B cell (primary cell): ENCODE data around the gene HAUS7. TPM values are rescaled to one million over a fixed set of nuclear protein-coding genes. Genes with fewer than 3 reads are reported as not detected.
A peak's percentile ranks its signal among the peaks of the same experiment; 100 is the strongest.

Source experiments
- ATAC-seq: fragments of 200-7000 bp; cut with Tn5 transposase; one replicate; pipeline ENCODE4 v1.10.0; 2021; ENCODE audit warnings: low read depth, mild to moderate bottlenecking, moderate number of reproducible peaks, moderate library complexity
- CTCF ChIA-PET: fragments of 350-600 bp; sonication (Branson Sonifier 250); formaldehyde crosslinking; loops from one replicate; lab custom pipeline; 2021; ENCODE audit warnings: antibody characterized with exemption, inconsistent platforms; lab: Charles Lee
- POLR2A ChIA-PET: fragments of 350-600 bp; sonication (Branson Sonifier 250); formaldehyde crosslinking; loops from one replicate; lab custom pipeline; 2021; ENCODE audit warnings: antibody characterized with exemption; lab: Charles Lee
- DNase-seq: peaks from one replicate; pipeline ENCODE4 v3.0.0; 2013
- H2AFZ ChIP-seq: 2 replicates; pipeline ENCODE4 v1.6.1; 2012; ENCODE audit warnings: mild to moderate bottlenecking, low read depth, low read length; ENCODE audit not compliant: insufficient read depth, poor library complexity, severe bottlenecking
- H3K27ac ChIP-seq, 2 donors: 1 replicate in 1 of 2; 2 replicates in 1 of 2; pipeline ENCODE4 v1.5.1; 2012 to 2013; ENCODE audit warnings: low read length in 2 of 2, mild to moderate bottlenecking in 2 of 2, moderate library complexity in 1 of 2
- H3K27me3 ChIP-seq, 4 experiments: fragments of 200-600 bp in 1 of 4; sonication (generic) in 1 of 4; replicated peaks in 1 of 4; 1 replicate in 2 of 4; 2 replicates in 2 of 4; pipeline versions ENCODE4 v1.6.1 to v1.7.0; 2013 to 2016; ENCODE audit warnings: low read length in 3 of 4, mild to moderate bottlenecking in 2 of 4, mixed read lengths in 1 of 4, moderate library complexity in 1 of 4; ENCODE audit not compliant: insufficient read depth in 4 of 4, control insufficient read depth in 3 of 4; ENCODE audit errors: control extremely low read depth in 1 of 4
- H3K36me3 ChIP-seq, 2 experiments: replicated peaks in 1 of 2; 1 replicate in 1 of 2; 2 replicates in 1 of 2; pipeline versions ENCODE4 v1.6.1 to v1.7.1; 2013; ENCODE audit warnings: low read length in 1 of 2; ENCODE audit not compliant: insufficient read depth in 2 of 2, control insufficient read depth in 1 of 2; ENCODE audit errors: control extremely low read depth in 1 of 2, extremely low read depth in 1 of 2
- H3K4me1 ChIP-seq, 2 donors: fragments of 200-600 bp in 1 of 2; sonication (generic) in 1 of 2; 1 replicate in 1 of 2; 2 replicates in 1 of 2; pipeline versions ENCODE4 v1.5.1 to v1.6.1; 2013 to 2017; ENCODE audit warnings: low read length in 2 of 2; ENCODE audit not compliant: control insufficient read depth in 2 of 2, insufficient read depth in 2 of 2
- H3K4me2 ChIP-seq: replicated peaks from 2 replicates; pipeline ENCODE3; 2012; ENCODE audit warnings: mild to moderate bottlenecking, low read depth, low read length; ENCODE audit not compliant: poor library complexity, severe bottlenecking
- H3K4me3 ChIP-seq, 5 experiments: fragments of 200-600 bp in 1 of 5; sonication (generic) in 1 of 5; 1 replicate in 3 of 5; 2 replicates in 2 of 5; pipeline versions ENCODE4 v1.5.1 to v1.7.0; 2011 to 2016; ENCODE audit warnings: low read length in 4 of 5, mild to moderate bottlenecking in 4 of 5, low read depth in 2 of 5, control low read depth in 1 of 5, moderate library complexity in 1 of 5; ENCODE audit not compliant: insufficient read depth in 1 of 5; ENCODE audit errors: control extremely low read depth in 1 of 5, extremely low read depth in 1 of 5
- H3K79me2 ChIP-seq: fragments of 200-600 bp; sonication (generic); one replicate; pipeline ENCODE4 v1.6.0; 2016; ENCODE audit warnings: low read length; ENCODE audit not compliant: control insufficient read depth, insufficient read depth
- H3K9ac ChIP-seq: fragments of 200-600 bp; sonication (generic); 2 replicates; pipeline ENCODE4 v1.6.1; 2017; ENCODE audit warnings: mild to moderate bottlenecking, low read length, moderate library complexity
- H3K9me3 ChIP-seq, 3 donors: one replicate each; pipeline versions ENCODE4 v1.6.1 to v1.7.1; 2013; ENCODE audit warnings: low read length in 2 of 3; ENCODE audit not compliant: control insufficient read depth in 2 of 3, insufficient read depth in 1 of 3; ENCODE audit errors: control extremely low read depth in 1 of 3
- H4K20me1 ChIP-seq: 2 replicates; pipeline ENCODE4 v1.6.0; 2012; ENCODE audit warnings: mild to moderate bottlenecking, low read length; ENCODE audit not compliant: insufficient read depth, control insufficient read depth, poor library complexity, severe bottlenecking
- H3K27ac Mint-ChIP-seq: one replicate; pipeline ENCODE4 v1.8.0; 2021; ENCODE audit warnings: mixed read lengths
- H3K27me3 Mint-ChIP-seq: one replicate; pipeline ENCODE4 v1.8.0; 2021; ENCODE audit warnings: mixed read lengths
- H3K4me1 Mint-ChIP-seq: one replicate; pipeline ENCODE4 v1.8.0; 2021; ENCODE audit warnings: mixed read lengths
- H3K4me3 Mint-ChIP-seq: one replicate; pipeline ENCODE4 v1.8.0; 2021; ENCODE audit warnings: mixed read lengths
- H3K9me3 Mint-ChIP-seq: one replicate; pipeline ENCODE4 v1.8.0; 2022; ENCODE audit warnings: mixed read lengths; ENCODE audit not compliant: insufficient read depth
- CTCF ChIP-seq: fragments of 200-600 bp; IDR thresholded peaks from one replicate; pipeline ENCODE4 v1.8.0; 2022; ENCODE audit warnings: antibody characterized with exemption, mild to moderate bottlenecking
- EZH2 ChIP-seq: IDR thresholded peaks from 2 replicates; pipeline ENCODE4 v1.6.1; 2012; ENCODE audit warnings: borderline replicate concordance, low read depth, mild to moderate bottlenecking, moderate library complexity, low read length; ENCODE audit not compliant: insufficient read depth, poor library complexity, severe bottlenecking
- WGBS: methylation state at CpG from one replicate; pipeline ENCODE4 v1.1.5; 2013; ENCODE audit warnings: missing lambda C conversion rate; ENCODE audit not compliant: insufficient coverage; 5-methylcytosine and 5-hydroxymethylcytosine counted together
- intact Hi-C: fragments of 100-400 bp; cut with micrococcal nuclease; formaldehyde crosslinking; loops from one replicate; pipeline ENCODE4 v1.10.0; 2022
- polyA plus RNA-seq: library from polyadenylated mRNA; depleted of rRNA; stranded (reverse); fragments of >200 nt; gene quantifications from 2 replicates; pipeline ENCODE4 v1.2.3, GENCODE V29; 2012
- total RNA-seq, 2 donors: library from RNA; stranded (reverse); fragments of 120-200 nt in 1 of 2; gene quantifications; 1 replicate in 1 of 2; 2 replicates in 1 of 2; pipeline versions ENCODE4 v1.2.3 to v1.2.4, GENCODE V29; 2013 to 2022

Gene HAUS7
- total and polyA plus RNA-seq, 2 donors (not counting 1 experiment from before 2014, with no cell fraction given), result 25.2 to 26.9 TPM

GRCh38 chrX:153469811-153470410 is 465 bp downstream of the HAUS7 start:
- H3K4me2 ChIP-seq, result peak overlapping the region; percentile 83
- Mint-ChIP-seq H3K27me3 (no peaks in the 10 kb centered on the region), H3K4me3 (peak overlapping the region; percentile 88), H3K27ac (peak overlapping the region; percentile 82), H3K9me3 (no peaks in the 10 kb centered on the region), H3K4me1 (peaks cover 16% of the 10 kb centered on the region)
- TF ChIP-seq CTCF (no peak), EZH2 (no peak)
- WGBS, result under 1% methylated on average over 21 of the region's 32 CpGs
- DNase-seq (no peak), ATAC-seq (peak; percentile 18)
- no peaks in the 10 kb centered on the region for H3K27me3 ChIP-seq
- H2AFZ ChIP-seq, result peak overlapping the region; percentile 79
- intact Hi-C loops, result loop anchor here (1.0 kb wide), 2 partner anchors 511 to 529 kb away; no protein-coding TSS in a partner anchor
- POLR2A ChIA-PET, result interaction anchor here (0.6 kb wide), 1 partner anchor 197 kb away, joined by 5 read pairs; no protein-coding TSS in a partner anchor
- peak overlapping the region; percentile 72 for H3K9ac ChIP-seq
- no peak overlapping the region for H3K27ac ChIP-seq
- H3K79me2 ChIP-seq, result peaks cover 28% of the 10 kb centered on the region
- H3K4me1 ChIP-seq, result peaks cover 5 to 18% of the 10 kb centered on the region in 2 donors
- CTCF ChIA-PET, result interaction anchor here (0.8 to 4.9 kb wide), 4 partner anchors 13 to 509 kb away, joined by 3 to 27 read pairs (median 4); no protein-coding TSS in a partner anchor
- no peaks in the 10 kb centered on the region for H3K9me3 ChIP-seq
- H4K20me1 ChIP-seq, result no peaks in the 10 kb centered on the region
- H3K36me3 ChIP-seq, result no peaks in the 10 kb centered on the region
- peak overlapping the region; percentile 32 to 73 (median 66) for H3K4me3 ChIP-seq

GRCh38 chrX:153468008-153468580 is 2.3 kb downstream of the HAUS7 start:
- intact Hi-C loops, result no loop called here

More at GRCh38 chrX:153468008-153468580, 2.3 kb downstream of the HAUS7 start:
- DNase-seq (no peak), ATAC-seq (no peak)
- POLR2A ChIA-PET, result no interaction called here
- Mint-ChIP-seq H3K27ac (no peak overlapping the region), H3K27me3 (no peaks in the 10 kb centered on the region), H3K4me1 (peaks cover 11% of the 10 kb centered on the region), H3K4me3 (no peak overlapping the region), H3K9me3 (no peaks in the 10 kb centered on the region)
- H2AFZ ChIP-seq, result no peak overlapping the region
- H3K36me3 ChIP-seq, result peaks cover 0 to 4% of the 10 kb centered on the region in 2 experiments
- H3K79me2 ChIP-seq, result peaks cover 28% of the 10 kb centered on the region
- no peak overlapping the region for H3K4me2 ChIP-seq
- H3K27ac ChIP-seq, result no peak overlapping the region
- CTCF ChIA-PET, result no interaction called here
- no peak overlapping the region for H3K9ac ChIP-seq
- no peak overlapping the region for H3K4me3 ChIP-seq
- WGBS, result 100% methylated on average over 2 of the region's 12 CpGs
- H3K27me3 ChIP-seq, result no peaks in the 10 kb centered on the region
- H4K20me1 ChIP-seq, result no peaks in the 10 kb centered on the region
- no peaks in the 10 kb centered on the region for H3K9me3 ChIP-seq
- peaks cover 5 to 12% of the 10 kb centered on the region in 2 donors for H3K4me1 ChIP-seq
- TF ChIP-seq EZH2, result no peak
- TF ChIP-seq CTCF, result no peak
